Right kidney (tissue), 1 donor: ENCODE data around the gene NOMO2.
"Not testable (repeated sequence)": the region's sequence is repeated elsewhere in the genome, so short reads cannot be mapped to it uniquely, and the experiment has no call there.

Source experiments
- DNase-seq: peaks from one replicate; pipeline ENCODE4 v3.0.0-alpha.2; 2016

NOMO2 gene

GRCh38 chr16:18575945-18576344, 14.0 kb upstream of the NOMO2 start:
- not testable (repeated sequence) for DNase-seq

- DNase-seq, result not testable (repeated sequence)
Measured at GRCh38 chr16:18575298-18575917, 13.5 kb upstream of the NOMO2 start.

GRCh38 chr16:18573887-18574286, 12.0 kb upstream of the NOMO2 start:
- DNase-seq, result not testable (repeated sequence)

DNA sequence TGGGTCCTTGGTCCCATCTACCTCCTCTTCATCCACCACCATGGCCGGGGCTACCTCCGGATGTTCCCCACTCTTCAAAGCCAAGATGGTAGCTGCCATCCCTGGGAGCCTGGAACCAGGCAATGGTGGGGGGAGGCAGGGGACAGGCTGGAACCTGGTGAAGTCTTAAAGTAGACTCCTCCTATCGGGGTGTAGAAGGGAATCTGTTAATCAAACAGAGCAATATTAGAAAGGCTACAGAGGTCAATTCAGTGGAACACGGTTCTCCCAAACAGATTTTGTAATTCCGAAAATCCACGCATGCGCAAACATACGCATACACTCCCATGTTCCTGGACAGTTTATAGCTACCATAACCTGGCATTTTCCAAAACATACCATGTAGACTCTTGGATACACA, 11.1 kb upstream of the NOMO2 start:
- DNase-seq, result not testable (repeated sequence)

- DNase-seq, result not testable (repeated sequence)
Measured at GRCh38 chr16:18571307-18571850, 9.5 kb upstream of the NOMO2 start.

- DNase-seq, result not testable (repeated sequence)
Measured at GRCh38 chr16:18570529-18571306, 8.8 kb upstream of the NOMO2 start.

DNA sequence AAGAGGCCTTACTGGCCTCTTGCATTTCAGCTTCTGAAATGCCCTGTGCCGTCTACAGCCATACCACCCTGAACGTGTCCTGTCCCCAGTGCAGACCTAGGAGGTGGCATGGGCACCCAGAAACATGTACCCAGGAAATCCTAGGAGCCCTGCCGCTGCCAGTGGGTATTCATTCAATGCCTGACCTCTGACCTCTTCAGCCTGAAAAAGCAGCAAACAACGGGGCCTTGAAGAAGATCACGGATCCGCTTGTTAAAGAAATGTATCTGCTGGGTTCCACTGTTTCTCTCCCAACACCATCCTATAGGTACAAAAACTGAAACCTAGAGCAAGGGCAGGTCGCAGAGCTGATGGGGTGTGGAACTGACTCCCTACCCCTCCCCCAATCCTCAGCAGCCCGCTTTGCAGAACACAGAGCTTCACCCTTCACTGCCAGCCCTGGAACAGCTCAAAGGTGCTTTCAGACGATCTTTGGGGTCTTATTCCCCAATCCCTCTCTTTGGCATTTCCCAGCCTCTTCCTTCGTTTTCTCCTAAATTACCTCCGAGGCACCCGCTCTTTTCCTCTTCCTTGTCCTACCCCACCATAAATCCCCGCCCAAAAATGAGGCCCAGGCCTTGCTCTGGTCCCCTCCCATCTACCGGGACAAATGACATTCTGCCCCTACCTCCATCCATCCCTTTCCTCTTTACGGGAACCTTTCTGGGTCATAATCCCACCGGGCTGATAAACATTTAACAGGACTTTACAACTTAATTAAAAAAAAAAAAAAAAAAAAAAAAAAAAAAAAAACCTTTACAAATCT, 1.3 kb downstream of the NOMO2 start:
- DNase-seq, result not testable (repeated sequence)

DNA sequence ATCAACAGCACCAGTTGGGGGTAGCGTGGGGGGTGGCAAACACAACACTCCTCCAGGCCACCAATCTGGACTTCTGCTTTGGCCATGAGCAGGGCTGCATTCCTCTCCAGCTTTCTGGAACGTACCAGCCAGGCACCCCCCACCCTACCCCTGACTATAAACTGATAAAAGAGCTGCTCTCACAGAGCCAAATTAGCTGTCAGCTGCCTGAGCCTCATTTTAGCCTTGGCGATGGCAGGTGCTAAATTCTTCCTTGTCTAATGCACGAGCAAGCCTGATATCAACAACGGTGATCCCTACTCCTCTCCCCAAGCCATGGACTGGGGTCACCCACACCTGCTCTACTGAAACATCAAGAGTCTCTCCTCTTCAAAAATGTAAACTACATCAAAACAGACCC, 8.2 kb downstream of the NOMO2 start:
- DNase-seq, result not testable (repeated sequence)

GRCh38 chr16:18547382-18547781, 14.5 kb downstream of the NOMO2 start:
- DNase-seq, result not testable (repeated sequence)

DNA sequence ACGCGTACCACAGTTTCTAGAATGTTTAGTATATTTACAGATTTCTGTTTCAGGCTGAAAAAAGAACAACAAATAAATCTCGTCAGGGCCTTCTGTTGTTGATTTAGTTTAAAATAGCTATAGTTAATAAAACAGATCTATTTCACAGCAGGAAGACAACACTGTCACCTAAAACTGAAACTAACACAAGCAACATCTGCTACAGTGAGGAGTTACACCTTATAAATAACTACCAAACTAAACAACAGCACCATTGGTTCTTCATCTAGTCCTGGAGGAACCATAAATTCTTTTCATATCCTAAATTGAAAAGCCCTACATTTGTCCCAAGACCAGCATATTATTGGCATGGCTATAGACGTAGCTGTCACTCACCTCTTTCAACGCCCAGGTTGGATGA, 15.0 kb downstream of the NOMO2 start:
- DNase-seq, result not testable (repeated sequence)

GRCh38 chr16:18544232-18545081, 17.4 kb downstream of the NOMO2 start:
- DNase-seq, result not testable (repeated sequence)

DNA sequence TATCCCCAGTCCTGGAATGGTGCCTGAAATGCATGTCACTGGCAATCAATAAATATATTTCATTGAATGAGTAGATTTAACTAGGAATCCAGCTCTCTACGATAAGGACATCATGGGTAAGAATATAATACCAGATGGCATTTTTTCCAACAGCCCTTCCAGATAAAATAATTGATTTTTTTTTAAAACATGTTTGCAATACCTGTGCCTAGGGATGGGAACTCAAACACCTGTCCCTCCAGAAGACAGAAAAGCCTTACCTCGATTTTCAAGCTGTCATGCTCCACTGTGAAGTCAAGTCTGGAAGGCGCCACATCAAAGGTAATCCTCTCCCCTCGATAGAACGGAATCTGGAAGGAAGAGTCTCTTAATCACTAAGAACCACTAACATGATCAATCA, 20.0 kb downstream of the NOMO2 start:
- DNase-seq, result not testable (repeated sequence)

DNA sequence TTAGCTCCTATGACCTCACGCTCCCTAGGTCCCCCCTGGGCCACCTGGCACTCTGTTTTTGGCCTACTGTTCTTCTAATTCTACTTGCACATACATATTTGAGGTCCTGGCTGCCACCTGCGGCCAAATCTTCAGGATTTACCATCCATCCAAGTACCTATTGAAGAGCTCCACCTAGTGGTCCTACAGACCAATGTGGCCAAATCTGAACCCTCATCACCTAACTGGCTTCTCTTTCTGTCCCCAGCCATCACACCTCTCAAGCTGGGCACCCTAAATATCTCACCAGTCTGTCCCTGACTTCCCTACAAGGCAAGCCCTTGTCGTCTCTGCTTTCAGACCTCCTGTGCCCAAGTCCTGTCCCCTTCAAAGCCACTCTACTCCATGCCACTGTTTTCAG, 24.9 kb downstream of the NOMO2 start:
- DNase-seq, result not testable (repeated sequence)

DNA sequence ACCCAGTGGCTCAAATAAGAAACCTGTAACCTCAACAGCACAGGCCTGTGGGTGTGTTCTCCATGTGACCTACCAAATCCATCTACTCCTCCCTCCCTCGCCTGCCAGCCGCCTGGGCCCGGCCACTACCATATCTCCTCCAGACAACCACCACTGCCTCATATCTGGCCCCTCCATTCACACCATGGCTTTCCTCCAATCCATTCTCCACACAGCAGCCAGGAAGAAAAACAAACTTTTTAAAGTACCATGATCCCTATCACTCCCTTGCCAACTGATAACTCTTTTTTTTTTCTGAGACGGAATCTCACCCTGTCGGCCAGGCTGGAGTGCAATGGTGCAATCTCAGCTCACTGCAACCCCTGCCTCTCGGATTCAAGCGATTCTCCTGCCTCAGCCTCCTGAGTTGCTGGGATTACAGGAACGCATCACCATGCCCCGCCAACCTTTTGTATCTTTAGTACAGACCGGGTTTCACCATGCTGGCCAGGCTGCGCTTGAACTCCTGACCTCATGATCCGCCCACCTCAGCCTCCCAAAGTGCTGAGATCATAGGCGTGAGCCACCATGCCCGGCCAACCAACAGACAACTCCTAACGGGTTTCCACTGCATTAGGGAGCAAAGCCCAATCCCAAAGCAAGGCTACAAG, 26.3 kb downstream of the NOMO2 start:
- DNase-seq, result not testable (repeated sequence)

DNA sequence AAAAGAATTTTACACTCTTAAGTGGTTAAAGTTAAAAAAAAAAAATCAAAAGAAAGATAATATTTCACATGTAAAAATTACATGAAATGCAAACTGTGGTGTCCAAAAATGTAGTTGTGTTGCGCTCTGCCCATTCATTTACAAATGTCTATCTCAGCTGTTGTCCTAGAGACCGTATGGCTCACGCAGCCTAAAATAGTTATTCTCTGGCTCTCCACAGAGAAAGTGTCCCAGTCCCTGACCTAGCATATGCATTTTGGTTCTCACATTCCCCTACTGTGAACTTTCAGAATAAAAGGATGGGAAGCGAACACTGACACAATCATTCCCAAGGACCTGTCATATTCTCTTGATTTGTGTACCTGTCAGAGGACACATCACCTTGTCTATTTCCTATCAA, 27.6 kb downstream of the NOMO2 start:
- not testable (repeated sequence) for DNase-seq

- not testable (repeated sequence) for DNase-seq
Measured at GRCh38 chr16:18531323-18531722, 30.6 kb downstream of the NOMO2 start.

GRCh38 chr16:18530329-18530728, 31.6 kb downstream of the NOMO2 start:
- DNase-seq, result not testable (repeated sequence)

DNA sequence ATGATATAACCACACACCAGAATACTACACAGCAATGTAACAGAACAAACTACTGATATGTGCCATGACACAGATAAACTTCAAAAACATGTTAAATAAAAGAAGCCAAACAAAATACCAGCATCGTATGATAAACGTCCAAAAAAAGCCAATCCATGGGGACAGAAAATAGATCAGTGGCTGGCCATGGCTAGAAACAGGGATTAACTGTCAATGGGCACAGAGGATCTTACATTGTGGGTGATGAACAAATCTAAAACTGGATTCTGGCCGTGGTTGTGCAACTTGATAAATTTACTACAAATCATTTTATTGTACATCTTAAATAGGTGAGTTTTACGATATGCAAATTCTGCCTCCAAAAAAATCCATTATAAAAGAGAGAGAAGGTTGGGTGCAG, 35.4 kb downstream of the NOMO2 start:
- DNase-seq, result not testable (repeated sequence)

- DNase-seq, result not testable (repeated sequence)
Measured at GRCh38 chr16:18525882-18526482, 35.9 kb downstream of the NOMO2 start.

DNA sequence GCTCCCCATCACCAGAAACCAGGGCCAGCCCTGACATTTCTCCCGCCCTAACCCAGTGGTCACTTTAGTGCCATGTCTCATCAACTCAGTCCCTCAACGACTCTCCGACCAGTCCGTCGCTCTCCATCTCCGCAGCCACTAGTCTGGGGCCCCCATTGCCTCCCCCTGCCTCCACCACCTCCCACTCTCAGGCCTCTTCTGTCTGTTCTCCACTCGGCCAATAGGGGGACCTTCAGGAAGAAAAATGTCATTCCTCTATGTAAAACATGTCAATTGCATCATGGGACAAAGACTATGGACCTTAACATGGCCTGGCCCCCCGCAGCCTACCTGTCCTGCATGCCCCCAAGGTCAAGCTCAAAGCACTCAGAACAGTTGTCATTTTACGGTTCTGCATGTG, 39.3 kb downstream of the NOMO2 start:
- not testable (repeated sequence) for DNase-seq
